OCI-LY3 (cell line): Measurements from ENCODE around the gene NBPF6.

ENCODE experiments used
- EZH2phosphoT487 ChIP-seq: fragments of 200-600 bp; shearing (Covaris generic); IDR thresholded peaks from 2 replicates; pipeline ENCODE4 v1.6.1; 2018; ENCODE audit warnings: antibody characterized with exemption, mixed run types, low read depth
- TF ChIP-seq, protein P1 (sequence below): fragments of 200-600, 300-600 bp; sonication (generic); IDR thresholded peaks from 2 replicates; pipeline ENCODE4 v1.5.1; 2014; ENCODE audit warnings: antibody characterized with exemption, low read length, low read depth

GRCh38 chr1:108482708-108483107 is 32.6 kb downstream of the NBPF6 start:
- TF ChIP-seq, protein P1, sequence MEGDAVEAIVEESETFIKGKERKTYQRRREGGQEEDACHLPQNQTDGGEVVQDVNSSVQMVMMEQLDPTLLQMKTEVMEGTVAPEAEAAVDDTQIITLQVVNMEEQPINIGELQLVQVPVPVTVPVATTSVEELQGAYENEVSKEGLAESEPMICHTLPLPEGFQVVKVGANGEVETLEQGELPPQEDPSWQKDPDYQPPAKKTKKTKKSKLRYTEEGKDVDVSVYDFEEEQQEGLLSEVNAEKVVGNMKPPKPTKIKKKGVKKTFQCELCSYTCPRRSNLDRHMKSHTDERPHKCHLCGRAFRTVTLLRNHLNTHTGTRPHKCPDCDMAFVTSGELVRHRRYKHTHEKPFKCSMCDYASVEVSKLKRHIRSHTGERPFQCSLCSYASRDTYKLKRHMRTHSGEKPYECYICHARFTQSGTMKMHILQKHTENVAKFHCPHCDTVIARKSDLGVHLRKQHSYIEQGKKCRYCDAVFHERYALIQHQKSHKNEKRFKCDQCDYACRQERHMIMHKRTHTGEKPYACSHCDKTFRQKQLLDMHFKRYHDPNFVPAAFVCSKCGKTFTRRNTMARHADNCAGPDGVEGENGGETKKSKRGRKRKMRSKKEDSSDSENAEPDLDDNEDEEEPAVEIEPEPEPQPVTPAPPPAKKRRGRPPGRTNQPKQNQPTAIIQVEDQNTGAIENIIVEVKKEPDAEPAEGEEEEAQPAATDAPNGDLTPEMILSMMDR = no peak
- no peak for TF ChIP-seq EZH2phosphoT487
